AG04450 (cell line): ENCODE measurements around the gene MN1. TPM values are rescaled to one million over a fixed set of nuclear protein-coding genes. Genes with fewer than 3 reads are reported as not detected.

Source experiments
- CTCF ChIA-PET: fragments of 300-600, 350-600 bp; formaldehyde crosslinking; extraction: SDS; loops from one replicate; lab custom pipeline; 2022; ENCODE audit warnings: antibody characterized with exemption, inconsistent platforms; lab: Charles Lee
- POLR2A ChIA-PET: fragments of 350-600 bp; formaldehyde crosslinking; extraction: SDS; loops from one replicate; lab custom pipeline; 2021; ENCODE audit warnings: antibody characterized with exemption, inconsistent platforms; lab: Yijun Ruan, JAX
- DNase-seq: peaks from one replicate; pipeline ENCODE4 v3.0.0-alpha.2; 2011; ENCODE audit warnings: low read depth, low spot score
- H3K27ac ChIP-seq: one replicate; pipeline ENCODE4 v1.5.1; 2012; ENCODE audit warnings: low read depth, low read length, control low read depth
- H3K27me3 ChIP-seq: one replicate; pipeline ENCODE4 v1.6.0; 2012; ENCODE audit warnings: low read length; ENCODE audit not compliant: control insufficient read depth, insufficient read depth
- H3K4me3 ChIP-seq: 2 replicates; pipeline ENCODE4 v1.5.1; 2011; ENCODE audit warnings: mild to moderate bottlenecking, low read depth, low read length, control low read depth
- H3K9me3 ChIP-seq: 2 replicates; pipeline ENCODE4 v1.5.1; 2012; ENCODE audit warnings: low read length; ENCODE audit not compliant: control insufficient read depth, insufficient read depth
- CTCF ChIP-seq: IDR thresholded peaks from 2 replicates; pipeline ENCODE4 v1.5.1; 2011; ENCODE audit warnings: low read depth, low read length, control low read depth, inconsistent platforms
- polyA plus RNA-seq: library from polyadenylated mRNA; depleted of rRNA; stranded (reverse); fragments of >200 nt; gene quantifications from 2 replicates; pipeline ENCODE4 v1.2.3, GENCODE V29; 2011

The MN1 gene
- polyA plus RNA-seq, 1 experiment, result 2.7 TPM

- DNase-seq, result no peak
- CTCF ChIA-PET, result no interaction called here
- Histone ChIP-seq H3K27me3 (peaks cover 3% of the 10 kb centered on the region), H3K9me3 (no peaks in the 10 kb centered on the region), H3K4me3 (no peak overlapping the region), H3K27ac (no peak overlapping the region)
- POLR2A ChIA-PET, result no interaction called here
- TF ChIP-seq CTCF, result no peak
These were observed 15.0 kb upstream of the MN1 start for GRCh38 chr22:27816552-27816951.

- no peak for DNase-seq
- ChIA-PET POLR2A (no interaction called here), CTCF (no interaction called here)
- Histone ChIP-seq H3K4me3 (no peak overlapping the region), H3K9me3 (no peaks in the 10 kb centered on the region), H3K27me3 (peaks cover 3% of the 10 kb centered on the region), H3K27ac (no peak overlapping the region)
- TF ChIP-seq CTCF, result no peak
These were observed 14.4 kb upstream of the MN1 start for GRCh38 chr22:27815826-27816530.

GRCh38 chr22:27814993-27815392 lies 13.4 kb upstream of the MN1 start:
- POLR2A ChIA-PET, result no interaction called here
- H3K4me3 ChIP-seq, result no peak overlapping the region
- no peak overlapping the region for H3K27ac ChIP-seq
- TF ChIP-seq CTCF, result no peak
- H3K9me3 ChIP-seq, result no peaks in the 10 kb centered on the region
- no peak for DNase-seq
- H3K27me3 ChIP-seq, result peaks cover 3% of the 10 kb centered on the region
- CTCF ChIA-PET, result no interaction called here

GRCh38 chr22:27811778-27812177 lies 10.2 kb upstream of the MN1 start:
- no peak for DNase-seq
- H3K4me3 ChIP-seq, result no peak overlapping the region
- TF ChIP-seq CTCF, result no peak
- H3K27me3 ChIP-seq, result peaks cover 3% of the 10 kb centered on the region
- H3K27ac ChIP-seq, result no peak overlapping the region
- CTCF ChIA-PET, result no interaction called here
- no peaks in the 10 kb centered on the region for H3K9me3 ChIP-seq
- POLR2A ChIA-PET, result no interaction called here

- POLR2A ChIA-PET, result interaction anchor here (0.6 kb wide), 1 partner anchor 76 kb away, joined by 4 read pairs; no protein-coding TSS in a partner anchor
- TF ChIP-seq CTCF, result no peak
- peak; percentile 36 for DNase-seq
- Histone ChIP-seq H3K4me3 (no peak overlapping the region), H3K27ac (peak overlapping the region; percentile 39), H3K9me3 (no peaks in the 10 kb centered on the region), H3K27me3 (peaks cover 3% of the 10 kb centered on the region)
- CTCF ChIA-PET, result interaction anchor here (1.5 kb wide), 1 partner anchor 1131 kb away, joined by 4 read pairs; no protein-coding TSS in a partner anchor
These were observed 9.1 kb upstream of the MN1 start for GRCh38 chr22:27810609-27811151.
